Measurements from ENCODE around the gene PAX7.
"Not testable (repeated sequence)": the region's sequence is repeated elsewhere in the genome, so short reads cannot be mapped to it uniquely, and the experiment has no call there.

The PAX7 gene

GRCh38 chr1:18630511-18631495 is at the start of gene PAX7:
TSS of gene PAX7 (plus strand) at chr1:18630846. CDS start at chr1:18631604, 758 bp downstream.
- peaks cover 79 to 83% of the 10 kb centered on the region in 2 donors for H3K27me3 ChIP-seq (ENCODE audit: control insufficient read depth in 1 of 2, insufficient read depth in 2 of 2, low read length in 2 of 2)
- no peak within 1 kb of the TSS for H3K9ac ChIP-seq (ENCODE audit: low read depth in 1 of 2, low read length in 2 of 2)
- no peak within 1 kb of the TSS for H3K27ac ChIP-seq (ENCODE audit: low read depth, low read length)

DNA sequence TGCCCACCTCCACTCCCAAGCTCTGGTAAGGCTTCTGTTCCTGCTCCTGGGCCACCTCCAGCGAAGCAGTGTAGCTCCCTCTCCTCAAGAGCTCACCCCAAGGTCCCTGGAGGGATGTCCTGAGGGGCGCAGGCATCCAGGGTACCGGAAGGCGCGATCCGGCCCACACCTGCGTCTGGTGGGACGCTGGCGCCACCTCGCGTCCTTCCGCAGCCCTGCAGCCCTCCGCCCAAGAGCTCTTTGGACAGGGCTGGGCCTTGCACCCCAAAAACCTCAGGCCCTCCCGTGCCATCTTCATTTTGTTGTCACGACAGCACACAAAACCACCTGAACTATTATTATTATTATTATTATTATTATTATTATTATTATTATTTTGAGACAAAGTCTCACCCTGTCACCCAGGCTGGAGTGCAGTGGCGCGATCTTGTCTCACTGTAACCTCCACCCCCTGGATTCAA is 49.2 kb upstream of the PAX7 start:
- Histone ChIP-seq H3K4me3 (ENCODE audit: low read depth in 1 of 2, low read length in 2 of 2) (no peak overlapping the region), H3K9me3 (ENCODE audit: control insufficient read depth in 1 of 2, low read length in 2 of 2) (no peaks in the 10 kb centered on the region), H3K27ac (ENCODE audit: low read depth, low read length) (no peak overlapping the region), H3K36me3 (ENCODE audit: control insufficient read depth in 1 of 2, insufficient read depth in 2 of 2, low read length in 2 of 2) (no peaks in the 10 kb centered on the region), H3K9ac (ENCODE audit: low read depth in 1 of 2, low read length in 2 of 2) (no peak overlapping the region), H3K4me1 (ENCODE audit: control insufficient read depth in 1 of 2, insufficient read depth in 2 of 2, low read length in 2 of 2) (no peaks in the 10 kb centered on the region), H3K27me3 (ENCODE audit: control insufficient read depth in 1 of 2, insufficient read depth in 2 of 2, low read length in 2 of 2) (peaks cover 3 to 4% of the 10 kb centered on the region in 2 donors)

More at GRCh38 chr1:18630511-18631495, at the start of gene PAX7:
- H3K36me3 ChIP-seq (ENCODE audit: control insufficient read depth in 1 of 2, insufficient read depth in 2 of 2, low read length in 2 of 2) = no peaks in the 10 kb centered on the region
- no peak within 1 kb of the TSS for H3K4me3 ChIP-seq (ENCODE audit: low read depth in 1 of 2, low read length in 2 of 2)
- no peaks in the 10 kb centered on the region for H3K9me3 ChIP-seq (ENCODE audit: control insufficient read depth in 1 of 2, low read length in 2 of 2)
- H3K4me1 ChIP-seq (ENCODE audit: control insufficient read depth in 1 of 2, insufficient read depth in 2 of 2, low read length in 2 of 2) = no peaks in the 10 kb centered on the region

DNA sequence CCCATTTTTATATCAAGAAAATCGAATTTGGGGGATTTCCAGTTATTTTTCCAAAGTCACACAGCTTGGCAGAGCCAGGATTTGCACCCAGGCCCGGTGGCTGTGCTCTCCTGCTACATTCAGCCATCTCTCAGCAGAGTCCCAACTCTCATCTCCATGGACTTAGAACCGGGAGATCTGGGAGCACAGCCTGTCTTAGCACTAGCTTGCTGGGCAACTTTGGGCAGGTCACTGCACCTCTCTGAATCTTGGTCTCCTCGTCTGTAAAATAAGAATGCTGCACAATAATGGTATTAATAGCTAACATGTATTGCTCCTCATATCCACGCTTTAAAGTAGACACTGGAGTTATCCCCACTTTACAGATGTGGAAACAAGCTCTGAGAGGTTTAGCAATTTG is 47.8 kb upstream of the PAX7 start:
- Histone ChIP-seq H3K36me3 (ENCODE audit: control insufficient read depth in 1 of 2, insufficient read depth in 2 of 2, low read length in 2 of 2) (no peaks in the 10 kb centered on the region), H3K4me1 (ENCODE audit: control insufficient read depth in 1 of 2, insufficient read depth in 2 of 2, low read length in 2 of 2) (no peaks in the 10 kb centered on the region), H3K4me3 (ENCODE audit: low read depth in 1 of 2, low read length in 2 of 2) (no peak overlapping the region), H3K9me3 (ENCODE audit: control insufficient read depth in 1 of 2, low read length in 2 of 2) (no peaks in the 10 kb centered on the region), H3K9ac (ENCODE audit: low read depth in 1 of 2, low read length in 2 of 2) (no peak overlapping the region), H3K27me3 (ENCODE audit: control insufficient read depth in 1 of 2, insufficient read depth in 2 of 2, low read length in 2 of 2) (peaks cover 6 to 8% of the 10 kb centered on the region in 2 donors), H3K27ac (ENCODE audit: low read depth, low read length) (no peak overlapping the region)

DNA sequence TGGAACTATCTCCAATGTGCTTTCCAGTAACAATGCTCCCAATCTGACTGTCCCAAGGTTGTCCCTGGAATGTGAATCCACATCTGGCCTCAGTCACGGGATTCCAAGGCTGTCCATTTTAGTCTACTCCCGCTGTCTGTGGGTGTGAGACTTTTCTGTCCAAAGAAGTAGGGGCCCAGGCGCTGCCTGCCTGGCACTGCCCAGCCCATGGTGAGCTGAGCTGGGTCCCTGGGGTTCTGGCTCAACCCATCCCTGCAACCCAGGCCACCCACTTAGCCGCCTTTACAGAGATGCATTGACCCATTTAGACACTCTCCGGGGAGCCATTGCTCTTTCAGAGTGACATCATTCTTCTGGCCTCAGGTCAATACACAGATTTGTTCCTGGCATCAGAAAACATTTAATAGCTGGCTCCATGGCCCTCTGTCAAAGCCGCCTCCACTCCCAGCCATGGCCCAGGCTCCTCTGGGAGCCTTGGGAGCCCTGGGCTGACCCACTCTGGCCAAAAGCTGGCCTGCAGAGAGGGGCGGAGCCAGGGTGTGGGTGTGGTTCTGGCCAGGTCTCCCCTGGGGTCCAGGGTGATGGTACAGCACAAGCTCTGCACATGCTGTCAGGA is 47.2 kb upstream of the PAX7 start:
- Histone ChIP-seq H3K4me3 (ENCODE audit: low read depth in 1 of 2, low read length in 2 of 2) (no peak overlapping the region), H3K9me3 (ENCODE audit: control insufficient read depth in 1 of 2, low read length in 2 of 2) (no peaks in the 10 kb centered on the region), H3K4me1 (ENCODE audit: control insufficient read depth in 1 of 2, insufficient read depth in 2 of 2, low read length in 2 of 2) (no peaks in the 10 kb centered on the region), H3K27ac (ENCODE audit: low read depth, low read length) (no peak overlapping the region), H3K27me3 (ENCODE audit: control insufficient read depth in 1 of 2, insufficient read depth in 2 of 2, low read length in 2 of 2) (peaks cover 6 to 9% of the 10 kb centered on the region in 2 donors), H3K36me3 (ENCODE audit: control insufficient read depth in 1 of 2, insufficient read depth in 2 of 2, low read length in 2 of 2) (no peaks in the 10 kb centered on the region), H3K9ac (ENCODE audit: low read depth in 1 of 2, low read length in 2 of 2) (no peak overlapping the region)

- not testable (repeated sequence) for H3K4me1 ChIP-seq (ENCODE audit: control insufficient read depth in 1 of 2, insufficient read depth in 2 of 2, low read length in 2 of 2); H3K9me3 ChIP-seq (ENCODE audit: control insufficient read depth in 1 of 2, low read length in 2 of 2); H3K9ac ChIP-seq (ENCODE audit: low read depth in 1 of 2, low read length in 2 of 2); H3K36me3 ChIP-seq (ENCODE audit: control insufficient read depth in 1 of 2, insufficient read depth in 2 of 2, low read length in 2 of 2); H3K27ac ChIP-seq (ENCODE audit: low read depth, low read length); H3K4me3 ChIP-seq (ENCODE audit: low read depth in 1 of 2, low read length in 2 of 2); H3K27me3 ChIP-seq (ENCODE audit: control insufficient read depth in 1 of 2, insufficient read depth in 2 of 2, low read length in 2 of 2)
These were observed 44.6 kb upstream of the PAX7 start for GRCh38 chr1:18586016-18586415.

- Histone ChIP-seq H3K4me3 (ENCODE audit: low read depth in 1 of 2, low read length in 2 of 2) (no peak overlapping the region), H3K9me3 (ENCODE audit: control insufficient read depth in 1 of 2, low read length in 2 of 2) (no peaks in the 10 kb centered on the region), H3K4me1 (ENCODE audit: control insufficient read depth in 1 of 2, insufficient read depth in 2 of 2, low read length in 2 of 2) (no peaks in the 10 kb centered on the region), H3K27me3 (ENCODE audit: control insufficient read depth in 1 of 2, insufficient read depth in 2 of 2, low read length in 2 of 2) (peaks cover 5 to 6% of the 10 kb centered on the region in 2 donors), H3K36me3 (ENCODE audit: control insufficient read depth in 1 of 2, insufficient read depth in 2 of 2, low read length in 2 of 2) (no peaks in the 10 kb centered on the region), H3K27ac (ENCODE audit: low read depth, low read length) (no peak overlapping the region), H3K9ac (ENCODE audit: low read depth in 1 of 2, low read length in 2 of 2) (no peak overlapping the region)
These were observed 42.6 kb upstream of the PAX7 start for GRCh38 chr1:18588093-18588492.

GRCh38 chr1:18592368-18592767 is 38.3 kb upstream of the PAX7 start:
- Histone ChIP-seq H3K27me3 (ENCODE audit: control insufficient read depth in 1 of 2, insufficient read depth in 2 of 2, low read length in 2 of 2) (peaks cover 5 to 15% of the 10 kb centered on the region in 2 donors), H3K4me1 (ENCODE audit: control insufficient read depth in 1 of 2, insufficient read depth in 2 of 2, low read length in 2 of 2) (no peaks in the 10 kb centered on the region)

DNA sequence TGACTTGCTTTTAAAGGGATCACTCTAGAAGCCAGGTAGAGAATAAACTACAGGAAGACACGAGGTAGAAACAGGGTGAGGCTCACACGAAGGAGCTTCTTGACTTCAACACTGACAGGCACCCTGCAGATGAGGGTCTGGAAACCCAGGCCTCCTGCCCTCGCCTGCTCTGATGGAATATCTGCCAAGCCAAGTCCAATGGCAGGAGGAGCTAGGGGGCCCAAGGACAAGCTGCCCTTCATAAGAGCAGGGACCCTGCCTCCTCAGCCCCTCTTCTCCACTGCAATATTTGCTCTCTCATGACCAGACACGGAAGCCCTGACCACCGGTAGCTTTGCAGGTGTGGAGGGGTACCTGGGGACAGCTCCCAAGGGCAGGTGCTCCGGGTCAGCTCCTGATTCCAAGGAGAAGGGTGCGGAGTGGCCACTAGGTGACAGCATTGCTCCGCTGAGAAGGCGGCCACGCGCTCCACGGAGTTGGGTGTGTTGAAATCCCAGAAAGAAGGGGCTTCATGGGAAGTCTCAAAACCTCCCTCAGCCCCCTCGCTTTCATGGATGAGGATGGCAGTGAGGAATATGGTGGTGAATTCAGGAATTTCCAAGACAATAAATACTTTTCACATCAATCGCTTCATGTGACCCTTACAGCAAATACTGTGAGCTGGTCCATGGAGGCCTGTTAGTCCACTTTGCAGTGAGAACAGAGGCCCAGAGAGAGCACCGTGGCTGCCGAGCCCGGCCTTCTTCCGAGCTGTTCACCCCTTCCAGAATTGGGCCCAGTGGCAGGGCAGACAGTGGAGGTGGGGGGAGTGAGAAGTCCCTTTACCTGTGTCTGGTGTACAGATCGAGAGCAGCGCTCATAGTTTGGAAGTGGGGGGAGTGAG is 33.2 kb upstream of the PAX7 start:
- peaks cover 6 to 21% of the 10 kb centered on the region in 2 donors for H3K27me3 ChIP-seq (ENCODE audit: control insufficient read depth in 1 of 2, insufficient read depth in 2 of 2, low read length in 2 of 2)

More at GRCh38 chr1:18592368-18592767, 38.3 kb upstream of the PAX7 start:
- Histone ChIP-seq H3K27ac (ENCODE audit: low read depth, low read length) (no peak overlapping the region), H3K4me3 (ENCODE audit: low read depth in 1 of 2, low read length in 2 of 2) (no peak overlapping the region), H3K36me3 (ENCODE audit: control insufficient read depth in 1 of 2, insufficient read depth in 2 of 2, low read length in 2 of 2) (no peaks in the 10 kb centered on the region), H3K9me3 (ENCODE audit: control insufficient read depth in 1 of 2, low read length in 2 of 2) (no peaks in the 10 kb centered on the region), H3K9ac (ENCODE audit: low read depth in 1 of 2, low read length in 2 of 2) (no peak overlapping the region)

GRCh38 chr1:18599086-18599485 is 31.6 kb upstream of the PAX7 start:
- Histone ChIP-seq H3K36me3 (ENCODE audit: control insufficient read depth in 1 of 2, insufficient read depth in 2 of 2, low read length in 2 of 2) (no peaks in the 10 kb centered on the region), H3K9me3 (ENCODE audit: control insufficient read depth in 1 of 2, low read length in 2 of 2) (no peaks in the 10 kb centered on the region), H3K9ac (ENCODE audit: low read depth in 1 of 2, low read length in 2 of 2) (no peak overlapping the region), H3K4me1 (ENCODE audit: control insufficient read depth in 1 of 2, insufficient read depth in 2 of 2, low read length in 2 of 2) (no peaks in the 10 kb centered on the region), H3K27me3 (ENCODE audit: control insufficient read depth in 1 of 2, insufficient read depth in 2 of 2, low read length in 2 of 2) (peaks cover 6 to 16% of the 10 kb centered on the region in 2 donors), H3K27ac (ENCODE audit: low read depth, low read length) (no peak overlapping the region), H3K4me3 (ENCODE audit: low read depth in 1 of 2, low read length in 2 of 2) (no peak overlapping the region)

More for the DNA sequence above, 33.2 kb upstream of the PAX7 start:
- H3K4me3 ChIP-seq (ENCODE audit: low read depth in 1 of 2, low read length in 2 of 2) = no peak overlapping the region
- no peaks in the 10 kb centered on the region for H3K36me3 ChIP-seq (ENCODE audit: control insufficient read depth in 1 of 2, insufficient read depth in 2 of 2, low read length in 2 of 2)
- no peaks in the 10 kb centered on the region for H3K4me1 ChIP-seq (ENCODE audit: control insufficient read depth in 1 of 2, insufficient read depth in 2 of 2, low read length in 2 of 2)
- no peaks in the 10 kb centered on the region for H3K9me3 ChIP-seq (ENCODE audit: control insufficient read depth in 1 of 2, low read length in 2 of 2)
- H3K27ac ChIP-seq (ENCODE audit: low read depth, low read length) = no peak overlapping the region
- H3K9ac ChIP-seq (ENCODE audit: low read depth in 1 of 2, low read length in 2 of 2) = no peak overlapping the region

All from duodenal mucosa (tissue), 2 donors.